Breast epithelium (tissue), 3 donors: ENCODE results near the gene CMTM4.

Experiments
- POLR2A ChIP-seq: fragments of 450-650 bp; IDR thresholded peaks from one replicate; pipeline ENCODE4 v1.6.1; 2016; ENCODE audit warnings: antibody characterized with exemption, mild to moderate bottlenecking, moderate library complexity
- TF ChIP-seq, protein P1 (sequence below), 3 donors: fragments of 450-650 bp; IDR thresholded peaks; one replicate each; pipeline ENCODE4 v1.5.1; 2016 to 2017; ENCODE audit warnings: antibody characterized with exemption in 3 of 3, mild to moderate bottlenecking in 3 of 3, moderate library complexity in 3 of 3

DNA sequence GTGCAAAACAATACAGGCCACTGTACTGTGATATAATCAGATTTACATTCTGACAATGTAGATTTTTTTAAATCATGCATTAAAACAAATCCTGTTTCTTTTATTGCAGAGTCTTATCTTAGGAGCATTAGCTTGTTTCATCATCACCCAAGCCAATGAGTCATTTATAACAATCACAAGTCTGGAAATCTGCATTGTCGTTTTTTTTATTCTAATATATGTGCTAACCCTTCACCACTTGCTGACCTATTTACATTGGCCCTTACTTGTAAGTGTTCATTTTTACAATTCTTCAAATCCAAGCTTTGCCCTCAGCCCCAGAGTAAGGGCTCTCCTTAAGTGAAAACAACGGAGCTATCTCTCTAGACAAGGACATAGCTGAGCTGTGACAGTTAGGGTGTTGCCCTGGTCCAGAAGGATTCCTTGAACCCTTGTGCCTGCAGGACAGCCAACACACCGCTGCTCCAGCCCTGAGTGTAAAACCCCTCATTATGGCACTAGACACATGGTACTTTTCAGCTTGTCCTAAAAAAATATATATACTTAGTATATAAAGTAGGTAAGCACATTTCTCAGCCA, 126.6 kb downstream of the CMTM4 start:
- no peak for TF ChIP-seq POLR2A
- TF ChIP-seq, protein P1, sequence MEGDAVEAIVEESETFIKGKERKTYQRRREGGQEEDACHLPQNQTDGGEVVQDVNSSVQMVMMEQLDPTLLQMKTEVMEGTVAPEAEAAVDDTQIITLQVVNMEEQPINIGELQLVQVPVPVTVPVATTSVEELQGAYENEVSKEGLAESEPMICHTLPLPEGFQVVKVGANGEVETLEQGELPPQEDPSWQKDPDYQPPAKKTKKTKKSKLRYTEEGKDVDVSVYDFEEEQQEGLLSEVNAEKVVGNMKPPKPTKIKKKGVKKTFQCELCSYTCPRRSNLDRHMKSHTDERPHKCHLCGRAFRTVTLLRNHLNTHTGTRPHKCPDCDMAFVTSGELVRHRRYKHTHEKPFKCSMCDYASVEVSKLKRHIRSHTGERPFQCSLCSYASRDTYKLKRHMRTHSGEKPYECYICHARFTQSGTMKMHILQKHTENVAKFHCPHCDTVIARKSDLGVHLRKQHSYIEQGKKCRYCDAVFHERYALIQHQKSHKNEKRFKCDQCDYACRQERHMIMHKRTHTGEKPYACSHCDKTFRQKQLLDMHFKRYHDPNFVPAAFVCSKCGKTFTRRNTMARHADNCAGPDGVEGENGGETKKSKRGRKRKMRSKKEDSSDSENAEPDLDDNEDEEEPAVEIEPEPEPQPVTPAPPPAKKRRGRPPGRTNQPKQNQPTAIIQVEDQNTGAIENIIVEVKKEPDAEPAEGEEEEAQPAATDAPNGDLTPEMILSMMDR (IDR thresholded peaks at IDR 0.05) = no peak
